HG03097 (cell line): ENCODE results near the gene ZNF619.

Source experiments
- ATAC-seq: cut with Tn5 transposase; IDR thresholded peaks from one replicate; pipeline ENCODE4 v1.9.1; 2021; ENCODE audit not compliant: unreplicated experiment, low FRiP score

Gene ZNF619

DNA sequence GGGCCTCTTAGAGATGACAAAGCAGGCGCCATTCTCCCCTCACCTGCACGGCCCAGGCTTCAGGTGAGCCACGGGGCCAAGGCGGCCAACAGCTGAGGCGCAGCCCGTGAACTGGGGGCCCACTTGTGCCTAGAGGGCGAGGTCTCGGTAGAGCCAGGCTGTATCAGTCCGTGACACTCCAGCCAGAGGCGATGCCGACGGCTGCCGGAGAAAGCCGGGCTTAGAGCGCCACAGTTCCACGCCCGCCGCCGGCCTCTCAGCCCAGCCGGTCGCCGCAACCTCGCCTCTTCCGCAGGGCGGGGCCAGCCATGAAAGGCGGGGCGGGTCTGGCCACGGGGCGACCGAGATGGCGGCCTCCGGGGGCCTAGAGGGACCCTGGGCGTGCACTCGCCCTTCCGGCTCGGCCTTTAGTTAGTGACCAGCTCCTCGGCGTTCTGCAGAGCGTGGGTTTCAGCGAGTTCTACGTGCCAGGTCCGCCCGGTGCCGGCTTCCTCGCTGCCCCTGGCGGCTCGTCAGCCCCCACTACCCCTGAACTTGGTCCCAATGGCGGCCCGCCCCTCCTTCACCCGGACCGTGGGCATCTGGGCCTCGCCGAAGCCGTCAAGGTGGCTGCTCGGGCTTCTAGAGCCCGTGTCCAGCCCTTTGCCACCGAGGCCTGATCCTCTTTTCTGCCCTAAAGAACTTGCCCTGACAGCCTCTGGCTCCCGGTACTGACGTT lies 47.8 kb downstream of the ZNF619 start, which contains the start of gene ZNF621:
ZNF621 (plus strand) TSS at position 393 of the 718 bp plus-strand sequence. CDS start 881 bp downstream, outside the sequence.
- peak; percentile 99 for ATAC-seq

- no peak for ATAC-seq
Measured at GRCh38 chr3:40528426-40528825, 51.5 kb downstream of the ZNF619 start.

GRCh38 chr3:40532252-40532651 lies 55.3 kb downstream of the ZNF619 start:
- no peak for ATAC-seq

GRCh38 chr3:40534283-40534682 lies 57.4 kb downstream of the ZNF619 start:
- no peak for ATAC-seq
